OCI-LY3 (cell line): Measurements from ENCODE around the gene A3GALT2.

Experiments
- EZH2phosphoT487 ChIP-seq: fragments of 200-600 bp; shearing (Covaris generic); IDR thresholded peaks from 2 replicates; pipeline ENCODE4 v1.6.1; 2018; ENCODE audit warnings: antibody characterized with exemption, mixed run types, low read depth
- TF ChIP-seq, protein P1 (sequence below): fragments of 200-600, 300-600 bp; sonication (generic); IDR thresholded peaks from 2 replicates; pipeline ENCODE4 v1.5.1; 2014; ENCODE audit warnings: antibody characterized with exemption, low read length, low read depth

DNA sequence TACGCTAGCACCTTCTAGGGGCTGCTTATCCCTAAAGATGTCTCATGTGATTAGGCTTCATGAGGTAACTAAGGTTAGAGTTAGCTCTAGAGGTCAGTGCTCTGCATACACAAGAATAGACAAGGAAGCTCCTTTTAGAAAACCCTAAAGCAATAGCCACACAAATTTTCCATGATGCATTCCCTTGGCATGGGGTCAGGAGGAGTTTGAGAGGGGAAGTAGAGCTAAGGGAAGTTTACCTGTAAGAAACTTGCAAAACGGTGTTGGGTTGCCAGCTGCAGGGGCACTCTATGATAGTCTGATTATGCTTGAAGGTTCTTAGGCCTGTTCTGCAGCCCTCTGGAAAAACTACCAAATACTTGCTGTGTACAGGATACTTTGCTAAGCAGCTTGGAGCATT, 39.0 kb upstream of the A3GALT2 start:
- TF ChIP-seq, protein P1, sequence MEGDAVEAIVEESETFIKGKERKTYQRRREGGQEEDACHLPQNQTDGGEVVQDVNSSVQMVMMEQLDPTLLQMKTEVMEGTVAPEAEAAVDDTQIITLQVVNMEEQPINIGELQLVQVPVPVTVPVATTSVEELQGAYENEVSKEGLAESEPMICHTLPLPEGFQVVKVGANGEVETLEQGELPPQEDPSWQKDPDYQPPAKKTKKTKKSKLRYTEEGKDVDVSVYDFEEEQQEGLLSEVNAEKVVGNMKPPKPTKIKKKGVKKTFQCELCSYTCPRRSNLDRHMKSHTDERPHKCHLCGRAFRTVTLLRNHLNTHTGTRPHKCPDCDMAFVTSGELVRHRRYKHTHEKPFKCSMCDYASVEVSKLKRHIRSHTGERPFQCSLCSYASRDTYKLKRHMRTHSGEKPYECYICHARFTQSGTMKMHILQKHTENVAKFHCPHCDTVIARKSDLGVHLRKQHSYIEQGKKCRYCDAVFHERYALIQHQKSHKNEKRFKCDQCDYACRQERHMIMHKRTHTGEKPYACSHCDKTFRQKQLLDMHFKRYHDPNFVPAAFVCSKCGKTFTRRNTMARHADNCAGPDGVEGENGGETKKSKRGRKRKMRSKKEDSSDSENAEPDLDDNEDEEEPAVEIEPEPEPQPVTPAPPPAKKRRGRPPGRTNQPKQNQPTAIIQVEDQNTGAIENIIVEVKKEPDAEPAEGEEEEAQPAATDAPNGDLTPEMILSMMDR: no peak
- no peak for TF ChIP-seq EZH2phosphoT487
